Measurements from ENCODE around the gene ELOVL6. TPM values are rescaled to one million over a fixed set of nuclear protein-coding genes. Genes with fewer than 3 reads are reported as not detected.

ELOVL6 gene
- polyA plus RNA-seq, 3 donors from 2014 or later: 2.6 to 9.1 (median 7.3) TPM

- Mint-ChIP-seq H3K27me3 (ENCODE audit: low read depth in 3 of 3) (peaks cover 0 to 2% (median 0%) of the 10 kb centered on the region in 3 donors), H3K9me3 (no peaks in the 10 kb centered on the region), H3K4me1 (peaks cover 21 to 39% of the 10 kb centered on the region in 2 donors), H3K27ac (peak overlapping the region in 1 of 6 donors; percentile 51), H3K36me3 (peaks cover 8 to 11% (median 8%) of the 10 kb centered on the region in 3 donors), H3K4me3 (no peak overlapping the region)
- DNase-seq: no peak
These were observed 77.9 kb downstream of the ELOVL6 start for GRCh38 chr4:110120506-110120905.

- peak overlapping the region; percentile 24 to 72 (median 50) for H3K4me3 Mint-ChIP-seq
These were observed 78.5 kb downstream of the ELOVL6 start for GRCh38 chr4:110119880-110120279.

DNA sequence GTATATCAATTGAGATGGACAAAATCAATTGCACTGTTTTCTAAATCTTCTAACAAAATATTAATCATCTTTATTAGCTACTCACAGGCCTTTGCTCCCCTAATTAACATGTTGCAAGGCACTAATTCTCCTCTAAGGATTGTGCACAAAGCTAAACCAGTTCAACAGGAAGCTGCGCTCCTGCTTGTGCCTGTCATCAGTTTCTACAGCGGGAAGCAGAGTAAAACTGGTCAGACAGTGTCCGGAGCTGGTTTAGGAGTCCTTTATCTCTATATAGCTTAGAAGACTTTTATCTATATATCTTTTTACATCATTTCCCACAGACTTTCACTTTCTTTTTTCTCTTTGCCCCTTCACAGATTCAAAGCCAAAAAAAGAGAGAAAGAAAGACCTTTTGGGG is 79.1 kb downstream of the ELOVL6 start:
- peaks cover 0 to 2% (median 0%) of the 10 kb centered on the region in 3 donors for H3K27me3 Mint-ChIP-seq (ENCODE audit: low read depth in 3 of 3)
- H3K9me3 Mint-ChIP-seq: no peaks in the 10 kb centered on the region
- H3K4me3 Mint-ChIP-seq: peak overlapping the region; percentile 24 to 72 (median 50)
- H3K27ac Mint-ChIP-seq: peak overlapping the region in 5 of 6 donors; percentile 10 to 80 (median 69)
- peaks cover 8 to 11% (median 8%) of the 10 kb centered on the region in 3 donors for H3K36me3 Mint-ChIP-seq
- H3K4me1 Mint-ChIP-seq: peaks cover 21 to 39% of the 10 kb centered on the region in 2 donors
- peak; percentile 1 to 5 (median 1) for DNase-seq

More at GRCh38 chr4:110119880-110120279, 78.5 kb downstream of the ELOVL6 start:
- H3K4me1 Mint-ChIP-seq: peaks cover 21 to 39% of the 10 kb centered on the region in 2 donors
- no peaks in the 10 kb centered on the region for H3K9me3 Mint-ChIP-seq
- H3K36me3 Mint-ChIP-seq: peaks cover 8 to 11% (median 8%) of the 10 kb centered on the region in 3 donors
- H3K27me3 Mint-ChIP-seq (ENCODE audit: low read depth in 3 of 3): peaks cover 0 to 2% (median 0%) of the 10 kb centered on the region in 3 donors
- no peak for DNase-seq
- H3K27ac Mint-ChIP-seq: peak overlapping the region in 5 of 6 donors; percentile 10 to 80 (median 58)

DNA sequence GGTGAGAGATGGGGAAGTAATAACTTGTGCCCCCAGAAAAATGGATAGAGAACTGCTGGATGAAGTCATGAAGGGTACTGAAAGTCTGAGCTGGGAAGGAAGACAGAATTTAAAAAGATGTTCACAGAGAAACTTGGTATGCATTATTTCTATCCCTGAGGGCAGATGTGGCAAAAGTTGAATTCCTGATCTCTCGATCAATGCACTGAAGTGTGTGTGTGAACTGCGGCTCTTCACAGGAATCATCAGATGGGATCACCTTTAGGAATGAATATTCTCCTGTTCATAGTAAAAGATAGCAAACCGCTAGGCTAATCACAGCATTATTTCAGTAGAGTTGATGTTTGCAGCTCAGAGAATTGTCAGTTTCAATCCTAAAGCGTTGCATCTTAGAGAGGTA is 86.4 kb downstream of the ELOVL6 start:
- peaks cover 2 to 21% of the 10 kb centered on the region in 2 donors for H3K4me1 Mint-ChIP-seq
- no peaks in the 10 kb centered on the region for H3K9me3 Mint-ChIP-seq
- H3K27me3 Mint-ChIP-seq (ENCODE audit: low read depth in 3 of 3): no peaks in the 10 kb centered on the region
- no peak overlapping the region for H3K4me3 Mint-ChIP-seq
- no peak for DNase-seq
- peaks cover 0 to 14% (median 8%) of the 10 kb centered on the region in 3 donors for H3K36me3 Mint-ChIP-seq
- peak overlapping the region in 1 of 6 donors; percentile 11 for H3K27ac Mint-ChIP-seq

DNA sequence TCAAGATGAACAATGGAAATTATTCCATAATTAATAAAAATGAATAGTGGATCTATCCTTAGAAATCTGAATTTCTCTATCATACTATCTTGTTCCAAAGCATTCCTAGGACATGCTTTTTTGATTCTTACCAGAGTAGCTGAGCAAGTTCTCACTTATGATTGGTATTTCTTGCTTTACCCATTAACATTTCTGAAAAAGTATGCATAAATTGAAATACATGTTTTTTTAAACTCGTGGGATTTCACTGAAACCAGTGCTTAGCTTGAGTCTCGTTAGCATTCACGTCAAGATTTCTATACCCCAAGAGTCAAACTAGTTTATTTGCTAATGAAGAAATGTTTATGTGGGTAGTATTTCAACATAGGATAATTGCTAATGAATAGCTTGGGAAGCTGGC is 89.0 kb downstream of the ELOVL6 start:
- DNase-seq: no peak

GRCh38 chr4:110108960-110109359 is 89.5 kb downstream of the ELOVL6 start:
- H3K36me3 Mint-ChIP-seq: peaks cover 4 to 19% (median 14%) of the 10 kb centered on the region in 3 donors
- H3K9me3 Mint-ChIP-seq: no peaks in the 10 kb centered on the region
- peaks cover 5 to 26% of the 10 kb centered on the region in 2 donors for H3K4me1 Mint-ChIP-seq
- no peak overlapping the region for H3K4me3 Mint-ChIP-seq
- no peaks in the 10 kb centered on the region for H3K27me3 Mint-ChIP-seq (ENCODE audit: low read depth in 3 of 3)
- H3K27ac Mint-ChIP-seq: no peak overlapping the region
- DNase-seq: no peak

More for the DNA sequence above, 89.0 kb downstream of the ELOVL6 start:
- no peaks in the 10 kb centered on the region for H3K27me3 Mint-ChIP-seq (ENCODE audit: low read depth in 3 of 3)
- no peaks in the 10 kb centered on the region for H3K9me3 Mint-ChIP-seq
- H3K4me1 Mint-ChIP-seq: peaks cover 5 to 26% of the 10 kb centered on the region in 2 donors
- peaks cover 0 to 15% (median 10%) of the 10 kb centered on the region in 3 donors for H3K36me3 Mint-ChIP-seq
- no peak overlapping the region for H3K4me3 Mint-ChIP-seq
- H3K27ac Mint-ChIP-seq: no peak overlapping the region

- Mint-ChIP-seq H3K4me1 (peaks cover 5 to 26% of the 10 kb centered on the region in 2 donors), H3K36me3 (peaks cover 8 to 22% (median 19%) of the 10 kb centered on the region in 3 donors), H3K27me3 (ENCODE audit: low read depth in 3 of 3) (no peaks in the 10 kb centered on the region), H3K27ac (peak overlapping the region in 1 of 6 donors; percentile 24), H3K9me3 (no peaks in the 10 kb centered on the region), H3K4me3 (no peak overlapping the region)
- DNase-seq: no peak
These were observed 90.0 kb downstream of the ELOVL6 start for GRCh38 chr4:110108422-110108821.

DNA sequence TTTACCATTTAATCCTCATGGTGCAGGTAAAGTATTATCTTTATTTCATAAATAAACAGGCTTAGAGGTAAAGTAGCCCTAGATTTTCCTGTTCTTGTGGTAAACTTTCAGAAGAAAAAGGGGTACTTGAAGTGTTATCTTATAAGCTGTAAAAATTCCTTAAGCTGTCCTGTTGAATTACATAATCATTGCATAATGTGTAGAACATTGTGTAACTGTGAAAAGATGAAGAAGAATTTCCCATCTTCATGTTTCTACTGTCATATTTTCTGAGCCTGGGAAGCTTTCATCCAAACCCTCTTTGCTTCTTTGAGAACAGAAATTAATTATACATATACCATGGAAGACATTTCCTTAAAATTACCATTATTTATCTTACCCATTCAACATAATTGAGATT is 90.5 kb downstream of the ELOVL6 start:
- Mint-ChIP-seq H3K4me3 (no peak overlapping the region), H3K9me3 (no peaks in the 10 kb centered on the region), H3K27me3 (ENCODE audit: low read depth in 3 of 3) (no peaks in the 10 kb centered on the region), H3K36me3 (peaks cover 8 to 25% (median 22%) of the 10 kb centered on the region in 3 donors), H3K4me1 (peaks cover 6 to 26% of the 10 kb centered on the region in 2 donors), H3K27ac (peak overlapping the region in 1 of 6 donors; percentile 35)
- DNase-seq: no peak

DNA sequence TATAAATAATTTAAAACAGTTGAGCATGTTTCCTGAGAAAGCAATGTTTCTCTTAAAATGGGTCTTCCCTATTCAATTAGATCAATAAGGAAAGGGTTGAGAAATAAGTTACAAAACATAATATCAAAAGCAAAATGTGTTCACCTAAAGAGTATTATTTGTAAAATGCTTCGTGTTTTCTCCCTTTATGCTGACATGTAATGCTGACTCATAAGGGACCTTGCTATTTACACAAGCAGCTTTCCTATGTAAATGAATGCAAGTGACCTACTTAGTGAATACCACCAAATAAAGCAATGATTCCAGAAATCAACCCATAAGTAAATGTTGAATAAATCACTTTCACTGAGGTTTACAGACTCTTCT is 91.5 kb downstream of the ELOVL6 start:
- H3K4me3 Mint-ChIP-seq: no peak overlapping the region
- H3K36me3 Mint-ChIP-seq: peaks cover 8 to 28% (median 26%) of the 10 kb centered on the region in 3 donors

GRCh38 chr4:110104661-110105060 is 93.8 kb downstream of the ELOVL6 start:
- Mint-ChIP-seq H3K36me3 (peaks cover 8 to 26% (median 21%) of the 10 kb centered on the region in 3 donors), H3K27ac (peak overlapping the region in 1 of 6 donors; percentile 17), H3K4me1 (peaks cover 6 to 29% of the 10 kb centered on the region in 2 donors)

More for the DNA sequence above, 91.5 kb downstream of the ELOVL6 start:
- H3K27me3 Mint-ChIP-seq (ENCODE audit: low read depth in 3 of 3): no peaks in the 10 kb centered on the region
- peaks cover 6 to 26% of the 10 kb centered on the region in 2 donors for H3K4me1 Mint-ChIP-seq
- no peak for DNase-seq
- peak overlapping the region in 1 of 6 donors; percentile 44 for H3K27ac Mint-ChIP-seq
- H3K9me3 Mint-ChIP-seq: no peaks in the 10 kb centered on the region

DNA sequence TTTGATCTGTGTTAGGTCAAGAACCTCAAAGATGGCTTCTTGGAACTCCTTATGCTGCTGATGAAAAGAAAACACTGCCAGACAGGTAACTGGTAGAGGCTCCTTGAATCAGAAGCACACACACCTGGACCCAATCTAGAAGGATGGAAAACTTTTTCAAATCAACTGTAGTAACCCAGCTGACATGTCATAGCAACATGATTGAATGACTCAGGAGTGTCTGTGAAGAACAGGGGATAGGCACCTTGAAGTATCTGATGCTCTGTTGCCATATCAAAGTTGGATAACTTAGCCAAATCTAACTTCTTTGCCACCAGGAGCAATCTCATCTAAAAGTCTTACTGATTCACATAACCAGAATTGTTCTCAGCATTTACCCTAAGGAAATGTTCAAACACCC is 98.8 kb downstream of the ELOVL6 start:
- Mint-ChIP-seq H3K27ac (no peak overlapping the region), H3K4me1 (peaks cover 8 to 14% of the 10 kb centered on the region in 2 donors), H3K36me3 (peaks cover 8 to 23% (median 16%) of the 10 kb centered on the region in 3 donors), H3K27me3 (ENCODE audit: low read depth in 3 of 3) (no peaks in the 10 kb centered on the region), H3K9me3 (no peaks in the 10 kb centered on the region), H3K4me3 (no peak overlapping the region)
- DNase-seq: no peak

More at GRCh38 chr4:110104661-110105060, 93.8 kb downstream of the ELOVL6 start:
- Mint-ChIP-seq H3K9me3 (no peaks in the 10 kb centered on the region), H3K27me3 (ENCODE audit: low read depth in 3 of 3) (no peaks in the 10 kb centered on the region), H3K4me3 (no peak overlapping the region)
- no peak for DNase-seq

DNA sequence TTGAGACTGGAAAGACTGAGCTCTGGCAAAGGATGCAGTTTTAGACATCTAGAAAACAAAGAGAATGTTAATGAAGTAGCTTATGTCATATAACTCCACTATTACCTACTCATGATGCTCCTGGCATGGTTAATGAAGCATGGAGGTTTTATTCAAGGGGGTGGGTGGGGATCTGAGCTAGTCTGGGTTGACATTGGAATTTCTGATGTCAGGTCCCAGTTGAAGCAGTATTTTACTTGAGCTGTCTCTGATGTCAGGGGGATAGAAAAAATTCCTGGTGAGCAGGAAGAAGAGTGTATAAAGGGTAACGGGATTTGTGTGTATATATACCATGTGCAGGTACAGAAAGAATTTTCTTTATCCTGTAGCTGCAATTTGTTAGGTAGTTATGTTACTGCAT is 102.0 kb downstream of the ELOVL6 start:
- no peak for DNase-seq
- Mint-ChIP-seq H3K27ac (no peak overlapping the region), H3K27me3 (ENCODE audit: low read depth in 3 of 3) (no peaks in the 10 kb centered on the region), H3K9me3 (no peaks in the 10 kb centered on the region), H3K36me3 (peaks cover 0 to 3% (median 0%) of the 10 kb centered on the region in 3 donors), H3K4me1 (peaks cover 9 to 19% of the 10 kb centered on the region in 2 donors), H3K4me3 (no peak overlapping the region)

GRCh38 chr4:110092646-110093045 is 105.8 kb downstream of the ELOVL6 start:
- peaks cover 20 to 33% of the 10 kb centered on the region in 2 donors for H3K4me1 Mint-ChIP-seq
- H3K9me3 Mint-ChIP-seq: no peaks in the 10 kb centered on the region
- peaks cover 0 to 3% (median 0%) of the 10 kb centered on the region in 3 donors for H3K36me3 Mint-ChIP-seq
- no peak overlapping the region for H3K27ac Mint-ChIP-seq
- H3K4me3 Mint-ChIP-seq: no peak overlapping the region
- no peaks in the 10 kb centered on the region for H3K27me3 Mint-ChIP-seq (ENCODE audit: low read depth in 3 of 3)
- DNase-seq: no peak

DNA sequence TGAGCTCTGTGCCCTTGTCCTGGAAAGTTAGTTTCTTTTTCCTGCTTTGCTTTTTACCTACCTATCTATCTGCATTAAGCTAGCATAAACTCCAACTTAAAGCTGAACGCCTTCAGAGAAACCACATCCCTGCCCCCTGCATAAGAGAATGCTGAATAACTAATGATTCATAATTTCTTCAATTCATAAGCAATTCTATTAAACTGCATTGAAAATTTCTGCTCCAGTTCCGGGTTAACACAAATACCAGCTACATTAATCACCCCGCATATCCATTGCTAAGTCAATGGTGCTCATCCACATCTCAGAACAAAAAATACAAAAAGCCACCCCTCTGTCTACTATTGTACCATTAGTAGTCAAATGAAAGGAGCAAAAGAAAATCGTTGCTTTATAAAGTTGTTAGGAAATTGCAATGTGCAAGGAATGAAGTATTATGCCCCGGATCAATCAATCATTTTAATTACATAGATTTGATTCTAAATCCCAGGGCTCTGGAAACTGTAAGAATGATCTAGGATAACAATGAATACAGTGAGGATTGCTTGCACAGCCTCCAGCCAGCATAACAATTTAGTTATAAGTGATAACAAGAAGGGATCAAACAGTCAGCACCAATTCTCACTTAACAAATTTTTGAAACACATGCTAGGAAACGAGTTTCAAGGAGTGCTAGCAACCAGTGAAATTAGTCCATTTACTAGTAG is 106.8 kb downstream of the ELOVL6 start:
- DNase-seq: no peak
- peaks cover 0 to 3% (median 0%) of the 10 kb centered on the region in 3 donors for H3K36me3 Mint-ChIP-seq
- H3K9me3 Mint-ChIP-seq: no peaks in the 10 kb centered on the region
- no peak overlapping the region for H3K27ac Mint-ChIP-seq
- no peaks in the 10 kb centered on the region for H3K27me3 Mint-ChIP-seq (ENCODE audit: low read depth in 3 of 3)
- peaks cover 20 to 38% of the 10 kb centered on the region in 2 donors for H3K4me1 Mint-ChIP-seq
- H3K4me3 Mint-ChIP-seq: no peak overlapping the region

Data from immature natural killer cell (primary cell).